Activated CD4-positive, alpha-beta T cell treated with anti-CD3 and anti-CD28 coated beads for 48 hours (primary cell): ENCODE data around the gene ZNF48.
A peak's percentile ranks its signal among the peaks of the same experiment; 100 is the strongest.

ENCODE experiments used
- DNase-seq: peaks from one replicate; pipeline ENCODE4 v3.0.0-alpha.2; 2020

Gene ZNF48

DNA sequence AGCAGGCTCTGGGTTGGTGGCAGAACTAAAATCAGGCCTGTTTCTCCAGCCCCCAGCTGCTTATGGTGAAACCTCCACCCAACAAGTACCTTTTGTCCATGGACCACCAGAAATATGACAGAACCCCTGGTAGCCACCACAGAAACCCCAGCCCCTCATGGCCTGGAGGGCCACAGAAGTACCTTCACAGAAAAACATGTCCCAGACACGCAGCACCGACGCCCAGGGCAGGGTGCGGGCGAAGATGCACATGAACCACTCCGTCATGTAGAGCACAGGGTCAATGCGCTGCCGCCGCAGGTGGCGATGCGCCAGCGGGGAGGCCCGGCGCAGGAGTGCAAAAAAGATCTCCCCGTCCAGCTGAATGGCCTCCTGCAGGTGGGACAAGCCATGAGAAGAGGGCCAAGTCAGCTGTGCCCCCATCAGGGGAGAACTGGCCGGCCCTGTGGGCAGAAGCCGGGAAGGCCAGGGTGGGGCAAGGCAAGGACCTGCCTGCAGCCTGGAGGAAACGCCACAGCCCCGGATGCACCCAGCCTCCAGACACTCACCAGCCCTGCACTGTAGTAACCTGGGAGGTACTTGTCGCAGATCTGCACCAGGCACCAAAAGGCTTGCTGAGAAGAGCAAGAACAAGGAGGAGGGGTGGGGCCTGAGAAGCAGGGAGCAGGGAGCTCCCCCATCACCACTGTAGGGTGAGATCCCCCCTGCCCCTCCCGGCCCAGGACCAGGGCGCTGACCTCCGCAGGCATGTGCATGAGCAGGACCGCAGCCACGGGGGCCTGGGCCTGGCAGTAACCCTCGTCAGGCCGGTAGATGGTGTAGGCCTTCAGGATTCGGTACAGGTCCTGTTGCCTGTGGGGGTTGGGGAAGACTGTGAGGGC is 36.0 kb upstream of the ZNF48 start:
- DNase-seq: no peak

DNA sequence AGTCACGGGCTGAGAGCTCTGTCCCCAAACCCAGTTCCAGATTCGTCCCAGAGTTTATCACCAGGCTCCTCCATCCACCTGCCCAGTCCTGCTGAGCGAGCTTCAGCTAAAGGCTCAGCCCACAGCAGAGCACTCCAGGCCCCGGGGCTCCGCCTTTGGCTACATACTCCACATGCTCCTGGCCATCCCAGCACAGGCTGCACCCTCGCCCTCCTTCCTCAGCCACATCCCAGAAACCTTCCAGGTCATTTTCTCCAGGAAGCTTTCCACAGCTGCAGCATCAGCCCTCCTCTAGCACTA is 35.4 kb upstream of the ZNF48 start:
- no peak for DNase-seq

DNA sequence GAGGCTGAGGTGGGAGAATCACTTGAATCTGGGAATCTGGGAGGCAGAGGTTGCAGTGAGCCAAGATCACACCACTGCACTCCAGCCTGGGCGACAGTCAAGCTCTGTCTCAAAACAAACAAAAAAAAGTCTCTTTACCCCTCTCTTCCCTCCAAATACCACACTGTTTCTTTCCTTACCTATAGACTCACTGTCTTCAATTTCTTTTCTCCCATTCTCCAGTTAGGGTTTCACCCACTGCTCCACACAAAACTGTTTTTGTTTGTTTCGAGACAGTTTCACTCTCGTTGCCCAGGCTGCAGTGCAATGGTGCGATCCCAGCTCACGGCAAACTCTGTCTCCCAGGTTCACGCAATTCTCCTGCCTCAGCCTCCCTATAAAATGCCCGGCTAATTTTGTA is 34.0 kb upstream of the ZNF48 start:
- no peak for DNase-seq

DNA sequence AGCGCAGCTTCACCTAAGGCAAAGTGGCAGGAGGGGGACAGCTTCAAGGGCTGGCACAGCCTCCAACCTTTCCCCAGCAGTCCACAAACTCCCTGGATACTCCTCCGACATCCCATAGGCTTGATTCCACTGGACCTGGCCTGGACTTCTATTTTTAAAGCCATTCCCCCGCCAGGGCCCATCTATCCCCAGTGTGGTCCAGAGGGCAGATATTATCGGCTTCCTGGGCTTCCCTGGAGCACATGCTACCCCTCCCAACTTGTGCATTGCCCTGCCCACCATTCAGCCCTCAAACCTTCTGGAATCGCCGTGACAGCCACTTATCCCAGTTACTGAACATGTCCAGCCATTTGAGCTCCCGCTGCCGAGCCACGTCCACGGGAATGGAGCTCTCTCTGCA is 30.0 kb upstream of the ZNF48 start:
- DNase-seq: no peak

DNA sequence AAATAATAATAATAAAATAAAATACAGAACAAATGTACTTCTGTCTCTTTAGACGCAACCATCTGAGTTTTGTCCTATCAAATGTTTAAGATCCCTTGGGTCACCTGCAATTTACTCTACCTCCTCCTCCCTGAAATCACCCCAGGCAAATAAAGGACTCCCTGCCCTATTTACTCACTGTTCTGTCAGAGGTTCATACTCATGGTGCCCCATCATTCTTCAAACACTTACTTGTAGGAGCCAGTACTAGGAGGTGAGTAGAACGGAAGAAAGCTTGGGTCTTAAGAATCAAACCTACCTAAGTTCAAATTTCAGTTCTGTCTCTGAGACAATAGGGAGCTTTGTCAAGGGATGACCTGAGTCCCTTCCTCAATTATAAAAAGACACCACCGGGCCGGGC is 28.7 kb upstream of the ZNF48 start:
- DNase-seq: no peak

DNA sequence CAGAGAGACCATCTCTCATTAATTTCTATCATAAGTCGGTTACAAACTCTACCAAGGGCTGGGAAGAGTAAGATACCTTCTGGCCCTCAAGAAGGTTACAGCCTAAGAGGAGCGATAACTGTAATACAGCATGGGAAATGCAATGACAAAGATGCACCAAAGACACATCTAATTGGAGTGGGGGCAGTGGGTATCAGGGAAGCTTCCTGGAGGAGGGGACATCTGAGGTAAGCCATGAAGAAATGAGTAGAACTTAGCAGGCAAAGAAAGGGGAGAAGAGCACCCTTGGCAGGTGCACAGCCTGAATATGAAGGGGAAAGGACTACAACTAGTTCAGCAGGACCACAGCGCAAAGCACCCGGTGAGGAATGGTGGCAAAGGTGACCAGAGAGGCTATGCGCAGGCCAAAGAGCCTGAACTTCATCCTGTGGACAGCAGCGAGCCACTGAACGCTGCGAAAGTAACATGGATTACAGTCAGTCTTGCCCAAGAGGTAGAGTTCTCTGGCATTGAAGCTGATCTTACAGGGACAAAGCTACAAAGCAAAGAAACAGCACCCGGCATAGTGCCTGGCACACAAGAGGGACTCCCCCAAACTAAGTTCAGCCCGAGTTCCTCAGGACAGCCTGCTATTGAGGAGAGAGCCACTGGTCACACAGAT is 27.7 kb upstream of the ZNF48 start:
- DNase-seq: no peak

DNA sequence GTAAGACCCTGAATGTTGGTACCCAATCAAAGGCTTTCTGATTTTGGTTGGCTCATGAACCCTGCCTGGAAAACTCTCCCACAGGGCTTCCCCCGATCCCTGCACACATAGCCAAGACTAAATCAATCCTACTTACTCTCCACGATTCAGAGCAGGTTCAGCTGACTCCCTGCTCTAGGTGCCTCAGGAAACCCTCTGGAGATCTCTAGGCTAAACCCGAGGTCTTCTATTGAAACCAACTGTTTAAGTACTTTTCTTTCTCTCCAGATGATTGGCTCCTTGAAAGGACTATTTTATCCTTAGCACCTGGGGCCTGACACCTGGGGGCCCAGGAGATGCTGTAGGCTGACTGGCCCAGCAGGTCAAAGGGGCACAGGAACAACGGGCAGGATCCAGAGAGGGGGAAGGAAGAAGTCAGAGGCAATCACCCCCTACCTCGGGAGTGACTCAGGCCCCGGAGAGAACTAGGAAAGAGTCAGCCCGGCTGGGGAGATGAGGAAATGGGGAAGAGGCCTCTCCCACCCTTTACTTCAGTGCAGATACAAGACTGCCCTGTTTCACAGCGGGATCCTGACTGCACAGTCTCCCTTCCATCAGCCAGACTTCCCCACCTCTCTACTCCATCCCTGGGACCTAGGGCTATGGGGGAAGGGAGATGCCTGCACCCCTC is 27.0 kb upstream of the ZNF48 start:
- DNase-seq: no peak

DNA sequence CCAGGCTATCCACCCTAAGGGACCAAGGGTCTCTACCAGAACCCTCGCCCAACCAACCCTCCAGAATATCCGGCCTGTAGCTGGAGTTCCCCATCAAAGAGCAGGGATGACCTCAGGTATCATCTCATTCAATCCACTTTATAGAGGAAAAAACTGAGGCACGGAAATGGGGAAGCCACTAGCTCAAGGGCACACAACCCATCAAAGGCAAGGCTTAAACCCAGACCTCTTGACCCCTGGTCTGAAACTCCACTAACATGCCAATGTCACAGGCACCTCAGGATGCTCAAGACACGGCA is 26.5 kb upstream of the ZNF48 start:
- no peak for DNase-seq

DNA sequence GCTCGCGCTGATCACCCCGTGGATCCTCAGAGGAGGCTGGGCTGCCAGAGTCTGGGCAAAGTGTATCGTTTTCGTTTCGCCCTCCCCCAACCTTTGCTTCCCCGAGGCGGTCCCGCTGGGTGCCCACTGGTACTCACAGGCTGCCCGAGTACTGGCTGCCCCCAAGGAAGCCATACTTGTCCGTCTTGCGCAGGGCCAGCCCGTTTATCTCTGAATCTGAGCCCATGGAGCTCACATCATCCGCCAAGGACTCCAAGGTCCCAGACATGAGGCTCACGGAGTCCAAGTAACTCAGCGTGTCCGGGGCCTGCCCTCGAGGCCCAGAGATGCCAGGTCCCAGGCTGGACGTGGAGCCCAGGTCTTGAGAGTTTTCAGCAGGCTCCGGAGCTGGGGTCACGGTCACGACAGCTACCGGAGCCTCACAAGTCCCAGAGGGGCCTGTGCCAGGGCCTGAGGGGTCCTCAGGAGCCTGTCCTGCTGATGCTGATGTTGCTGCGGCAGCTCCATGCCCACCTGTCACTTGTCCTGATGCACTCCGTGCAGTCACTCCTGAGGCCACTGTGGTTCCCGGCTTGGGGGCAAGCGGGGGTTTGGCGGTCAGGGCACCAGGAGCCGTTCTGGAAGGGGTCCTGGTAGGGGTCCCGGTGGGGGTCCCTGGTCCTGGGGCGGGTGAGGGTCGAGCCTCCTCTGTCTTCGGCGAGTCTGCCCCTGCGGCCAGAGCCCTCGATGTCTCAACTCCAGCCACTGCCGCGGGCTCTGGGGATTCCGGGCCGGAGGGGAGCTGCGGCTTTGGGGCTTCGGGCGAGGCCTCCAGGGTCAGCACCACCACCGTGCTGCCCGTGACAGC is 25.9 kb upstream of the ZNF48 start:
- peak; percentile 36 for DNase-seq

DNA sequence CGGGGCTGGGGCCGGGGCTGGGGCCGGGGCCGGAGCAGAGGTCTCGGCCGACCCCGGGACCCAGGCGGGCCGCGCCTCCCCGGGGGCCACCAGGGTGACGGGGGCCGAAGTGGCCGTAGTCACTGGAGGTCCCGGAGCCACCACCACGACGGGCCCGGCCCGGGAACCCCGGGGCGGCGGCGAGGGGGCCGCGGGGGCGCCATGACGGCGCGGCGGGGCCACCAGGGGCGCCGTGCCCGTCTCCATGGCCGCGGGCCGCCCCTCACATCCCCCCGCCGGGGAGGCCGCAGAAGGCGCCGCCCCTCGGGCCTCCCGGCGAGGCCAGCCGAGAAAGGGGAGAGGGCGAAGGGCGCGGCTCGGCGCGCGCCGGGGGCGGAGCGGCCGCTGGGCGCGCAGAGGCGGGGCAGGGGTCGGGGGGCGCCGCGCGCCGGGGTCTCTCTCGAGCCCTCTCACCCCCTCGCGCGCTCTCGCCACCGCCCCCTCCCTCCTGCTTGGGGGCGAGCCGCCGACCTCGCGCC is 25.2 kb upstream of the ZNF48 start:
- DNase-seq: no peak

DNA sequence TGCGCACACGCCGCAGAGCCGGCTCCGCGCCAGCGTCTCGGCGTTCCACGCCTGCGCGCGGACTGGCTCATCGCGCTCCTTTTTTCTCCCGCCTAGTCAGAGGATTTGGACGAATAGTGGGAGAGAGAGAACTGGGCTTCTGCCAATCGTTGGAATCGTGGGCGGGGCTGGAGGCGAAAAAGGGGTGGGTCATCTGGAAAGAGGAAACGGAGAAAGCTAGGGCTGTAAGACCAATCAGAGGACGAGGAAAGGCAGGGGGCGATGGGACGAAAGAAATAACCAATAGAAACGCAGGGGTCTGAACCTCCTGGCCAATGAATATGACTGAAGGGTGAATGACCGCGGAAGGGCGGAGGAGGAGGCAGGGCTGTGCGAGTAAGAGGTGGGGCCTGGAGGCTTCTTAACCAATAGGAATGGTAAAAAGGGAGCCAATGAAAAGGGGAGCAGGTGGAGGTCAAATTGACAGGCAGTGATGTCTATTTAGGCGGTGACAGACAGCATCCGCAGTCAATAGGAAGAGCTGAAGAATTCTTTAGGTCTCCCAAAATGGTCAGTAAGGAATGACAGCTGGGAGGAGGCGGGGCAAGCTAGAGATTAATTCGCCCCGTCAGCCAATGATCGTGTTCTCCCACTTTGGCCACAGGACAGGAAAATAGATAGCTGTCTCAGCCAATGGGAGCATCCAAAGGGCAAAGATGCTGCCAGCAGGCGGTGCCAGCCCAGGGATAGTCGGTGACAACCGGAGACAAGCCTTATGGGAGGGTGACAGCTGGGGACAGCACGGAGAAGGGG is 24.6 kb upstream of the ZNF48 start, which contains the start of gene TBC1D10B:
Gene TBC1D10B, minus strand, starts transcription at position 39 of the 792 bp plus-strand sequence. CDS start 311 bp downstream, outside the sequence.
- DNase-seq: peak; percentile 99

DNA sequence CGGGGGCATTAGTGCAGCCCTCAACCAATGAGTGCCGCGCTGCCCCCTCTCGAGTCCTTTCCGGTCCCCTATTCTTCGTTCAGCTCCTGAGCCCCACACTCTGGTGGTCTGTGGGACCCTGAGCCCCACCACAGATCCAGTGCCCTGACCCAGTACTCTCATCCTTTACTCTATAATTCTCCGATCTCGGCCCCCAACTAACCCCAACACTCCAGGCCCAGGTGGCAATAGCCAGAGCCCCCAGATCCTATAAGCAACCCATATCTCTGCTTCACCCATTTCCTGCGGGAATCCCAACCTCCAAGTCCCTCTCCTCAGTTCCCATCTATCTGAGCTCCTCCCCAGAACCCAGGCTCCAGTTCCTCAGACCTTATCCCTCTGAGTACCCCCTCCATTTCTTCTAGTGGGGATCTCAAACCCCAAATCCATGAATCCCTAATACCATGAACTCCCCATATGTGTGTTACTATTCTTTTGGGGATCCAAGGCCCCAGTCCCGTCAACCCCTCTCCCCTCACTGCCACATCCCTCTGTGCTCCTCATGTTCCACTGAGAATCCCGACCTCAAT is 23.9 kb upstream of the ZNF48 start:
- DNase-seq: no peak

DNA sequence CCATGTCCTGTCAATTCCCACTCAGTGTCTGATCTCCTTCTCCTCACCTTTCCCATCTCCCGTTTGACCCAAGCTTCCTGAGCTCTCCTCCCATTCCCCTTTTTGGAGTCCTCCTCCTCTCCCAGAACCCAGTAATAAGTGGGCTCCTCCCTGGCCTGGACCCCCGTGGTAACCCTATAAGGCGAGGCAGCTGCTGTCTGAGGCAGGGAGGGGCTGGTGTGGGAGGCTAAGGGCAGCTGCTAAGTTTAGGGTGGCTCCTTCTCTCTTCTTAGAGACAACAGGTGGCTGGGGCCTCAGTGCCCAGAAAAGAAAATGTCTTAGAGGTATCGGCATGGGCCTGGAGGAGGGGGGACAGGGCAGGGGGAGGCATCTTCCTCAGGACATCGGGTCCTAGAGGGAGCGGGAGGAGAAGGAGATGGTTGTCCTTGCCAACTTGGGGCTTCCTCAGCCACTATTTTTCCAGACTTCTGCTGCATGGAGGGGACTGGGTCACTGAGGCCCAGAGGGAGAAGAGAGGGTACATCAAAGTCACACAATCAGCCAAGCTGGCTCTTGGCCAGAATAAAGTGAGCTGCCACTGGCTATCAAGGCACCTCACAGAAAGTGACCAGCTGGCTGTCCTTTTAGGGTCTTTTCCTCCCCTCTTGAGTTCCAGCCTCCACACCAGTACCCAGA is 23.0 kb upstream of the ZNF48 start:
- no peak for DNase-seq

DNA sequence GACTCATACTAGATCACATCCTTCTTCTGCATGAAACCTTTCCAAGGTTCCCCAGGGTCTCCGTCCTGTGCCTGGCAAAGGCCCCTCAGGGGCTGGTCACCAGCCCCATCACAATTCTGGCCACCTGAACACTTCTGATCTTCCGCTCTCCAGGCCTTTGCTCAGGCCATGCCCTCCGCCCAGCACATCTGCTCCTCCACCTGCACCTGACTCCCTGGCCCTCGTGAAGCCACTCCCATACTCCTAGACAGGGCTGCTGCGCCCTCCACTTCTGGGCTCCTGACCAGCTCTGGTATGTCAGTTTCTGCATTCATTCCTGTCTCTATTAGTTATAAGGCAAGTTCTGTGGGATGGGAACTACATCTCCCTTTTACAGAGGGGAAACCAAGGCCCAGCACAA is 22.5 kb upstream of the ZNF48 start:
- DNase-seq: no peak

DNA sequence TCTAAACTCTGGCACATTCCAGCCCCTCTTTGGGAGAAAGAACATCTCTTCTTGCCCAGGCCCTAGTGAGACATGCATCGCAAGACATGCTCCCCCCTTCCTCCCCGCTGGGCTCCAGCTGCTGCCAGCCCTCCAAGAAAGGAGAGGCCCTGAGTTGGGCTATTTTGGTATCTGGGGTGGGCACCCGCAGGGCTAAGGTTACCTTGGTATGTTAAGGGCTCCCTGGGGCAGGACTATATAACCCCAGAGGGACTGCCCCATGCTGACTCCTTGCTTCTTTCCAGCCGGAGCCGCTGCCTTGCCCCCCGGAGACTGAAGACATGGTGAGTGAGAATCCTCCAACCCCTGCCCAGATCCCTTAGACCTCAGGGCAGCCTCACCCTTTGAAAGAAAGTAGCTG is 20.7 kb upstream of the ZNF48 start, which contains the start of gene MYL11:
Gene MYL11, plus strand, starts transcription at position 265 of the 400 bp plus-strand sequence. Its CDS starts 56 bp downstream, at position 321.
- DNase-seq: no peak

DNA sequence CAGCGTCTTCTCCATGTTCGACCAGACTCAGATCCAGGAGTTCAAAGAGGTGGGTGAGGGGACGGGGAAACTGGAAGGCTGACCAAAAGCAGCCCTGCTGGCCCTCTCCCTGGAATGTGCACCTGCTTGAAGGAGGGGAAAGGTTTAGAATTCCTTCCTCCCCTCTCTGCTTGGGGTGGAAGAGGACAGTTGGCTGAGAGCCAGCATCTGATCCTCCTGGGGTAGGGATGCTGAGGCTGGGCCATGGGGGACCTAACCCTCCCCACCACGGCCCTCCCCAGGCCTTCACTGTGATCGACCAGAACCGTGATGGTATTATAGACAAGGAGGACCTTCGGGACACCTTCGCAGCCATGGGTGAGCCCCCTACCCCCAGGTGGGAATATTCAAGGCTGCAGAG is 19.4 kb upstream of the ZNF48 start:
- no peak for DNase-seq

DNA sequence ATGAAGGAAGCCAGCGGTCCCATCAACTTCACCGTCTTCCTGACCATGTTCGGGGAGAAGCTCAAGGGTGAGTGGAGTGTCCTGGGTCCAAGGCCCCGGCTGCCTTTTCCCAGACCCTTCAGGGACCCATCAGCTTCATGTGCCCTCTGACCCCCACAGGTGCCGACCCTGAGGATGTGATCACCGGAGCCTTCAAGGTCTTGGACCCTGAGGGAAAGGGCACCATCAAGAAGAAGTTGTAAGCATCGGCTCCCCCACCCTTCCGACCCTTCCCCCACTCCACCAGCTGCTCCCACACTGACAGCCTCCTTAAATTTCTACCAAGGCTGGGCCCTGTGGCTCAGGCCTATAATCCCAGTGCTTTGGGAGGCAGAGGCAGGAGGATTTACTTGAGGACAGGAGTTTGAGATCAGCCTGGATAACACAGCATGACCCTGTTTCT is 18.7 kb upstream of the ZNF48 start:
- no peak for DNase-seq

DNA sequence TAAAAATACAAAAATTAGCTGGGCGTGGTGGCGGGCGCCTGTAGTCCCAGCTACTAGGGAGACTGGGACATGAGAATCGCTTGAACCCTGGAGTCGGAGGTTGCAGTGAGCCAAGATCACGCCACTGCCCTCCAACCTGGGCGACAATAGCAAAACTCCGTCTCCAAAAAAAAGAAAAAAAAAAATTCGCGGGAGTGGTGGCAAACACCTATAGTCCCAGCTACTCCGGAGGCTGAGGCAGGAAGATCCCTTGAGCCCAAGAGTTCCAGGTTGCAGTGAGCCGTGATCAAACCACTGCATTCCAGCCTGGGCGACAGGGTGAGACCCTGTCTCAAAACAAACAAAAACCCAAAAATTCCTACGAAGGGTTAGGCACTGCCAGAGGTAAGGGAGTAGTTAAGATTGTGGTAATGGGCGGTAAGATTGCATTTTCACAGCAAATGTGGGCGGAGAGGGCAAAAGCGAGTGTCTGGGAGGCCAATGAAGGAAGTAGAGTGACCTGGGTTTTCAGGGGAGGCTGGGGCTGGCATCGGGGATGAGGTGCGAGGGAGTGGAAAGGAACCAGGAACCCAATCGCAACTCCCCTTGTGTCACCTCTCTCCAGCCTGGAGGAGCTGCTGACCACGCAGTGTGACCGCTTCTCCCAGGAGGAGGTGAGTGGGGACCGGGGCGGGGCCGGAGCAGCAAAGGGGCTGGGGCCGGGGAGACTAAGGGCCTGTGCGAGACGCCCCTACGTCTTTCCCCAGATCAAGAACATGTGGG is 18.0 kb upstream of the ZNF48 start:
- no peak for DNase-seq

DNA sequence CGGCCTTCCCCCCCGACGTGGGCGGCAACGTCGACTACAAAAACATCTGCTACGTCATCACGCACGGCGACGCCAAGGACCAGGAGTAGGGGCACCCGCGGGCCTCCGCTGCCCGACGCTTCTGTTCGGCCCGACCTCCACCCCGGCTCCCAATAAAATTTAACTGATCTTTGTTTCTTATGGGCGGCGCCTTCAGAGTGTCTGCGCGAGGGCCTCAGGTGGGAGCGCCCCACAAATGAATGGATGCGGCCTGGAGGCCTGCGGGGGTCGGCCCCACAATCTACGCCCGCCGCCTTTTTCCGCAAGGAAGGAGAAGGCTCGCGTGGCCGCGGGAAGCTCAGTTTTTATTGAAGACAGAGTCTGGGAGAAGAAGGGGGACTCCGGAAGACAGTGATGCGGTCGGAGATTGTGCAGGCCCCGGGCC is 17.4 kb upstream of the ZNF48 start:
- DNase-seq: peak; percentile 87
